GM18951 (cell line): ENCODE results near the gene FRMD6.

Experiments
- POLR2A ChIP-seq: IDR thresholded peaks from 4 replicates; pipeline ENCODE4 v1.6.1; 2011; ENCODE audit warnings: mild to moderate bottlenecking; ENCODE audit not compliant: insufficient read length, insufficient read depth; ENCODE audit errors: extremely low read depth
- in situ Hi-C: fragments of 300-500 bp; cut with MboI; formaldehyde crosslinking; loops from one replicate; pipeline ENCODE4 v1.12.0; 2022; ENCODE audit warnings: low sequenced_read_pairs, mixed read lengths, inconsistent platforms; ENCODE audit not compliant: unreplicated experiment

Gene FRMD6

GRCh38 chr14:51651388-51652167 lies at the start of gene FRMD6:
Gene FRMD6, plus strand, starts transcription at chr14:51651910. Its CDS starts 37,927 bp downstream, at chr14:51689837.
- in situ Hi-C loops = no loop called here
- TF ChIP-seq POLR2A = peak; percentile 45

- in situ Hi-C loops = no loop called here
- no peak for TF ChIP-seq POLR2A
These were observed 49.4 kb upstream of the FRMD6 start for GRCh38 chr14:51602310-51602709.

- in situ Hi-C loops = no loop called here
- no peak for TF ChIP-seq POLR2A
These were observed 48.2 kb upstream of the FRMD6 start for GRCh38 chr14:51603495-51603894.

DNA sequence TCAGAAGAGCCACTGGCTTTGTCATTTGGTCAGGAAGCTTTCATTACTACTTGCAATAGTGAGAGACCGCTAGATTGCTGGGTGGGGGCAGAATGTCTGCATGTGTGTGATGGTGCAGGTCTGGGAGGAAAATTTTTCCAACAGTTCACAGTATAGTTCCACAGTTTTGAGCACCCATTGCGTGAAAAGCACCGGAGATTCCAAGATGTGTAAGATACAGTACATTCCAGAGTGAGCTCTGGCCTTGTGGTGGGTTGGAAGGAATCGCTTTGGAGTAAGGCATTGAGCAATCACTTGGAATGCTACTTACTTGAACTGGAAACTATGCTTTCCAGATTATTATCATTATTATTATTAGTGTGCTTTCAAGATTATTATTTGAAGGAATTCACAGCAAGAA lies 47.6 kb upstream of the FRMD6 start:
- in situ Hi-C loops = no loop called here
- TF ChIP-seq POLR2A = no peak

DNA sequence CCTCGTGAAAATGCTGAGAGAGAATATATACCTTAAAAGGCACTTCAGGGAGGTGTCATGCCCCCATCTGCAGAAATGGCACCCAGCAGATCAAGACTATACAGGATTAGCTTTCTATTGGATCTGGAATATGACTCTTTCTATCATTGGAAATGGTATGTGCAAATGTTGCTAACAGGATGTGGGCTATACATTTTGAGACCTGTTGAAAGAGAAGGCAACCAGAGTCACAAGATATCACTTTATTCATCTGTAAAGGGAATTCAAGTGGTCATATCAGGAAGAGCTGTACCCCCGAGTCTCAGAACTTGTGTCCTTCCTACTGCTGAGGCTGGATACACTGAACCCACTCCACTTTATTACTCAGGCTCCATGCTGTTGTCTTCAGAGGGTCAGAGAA lies 46.1 kb upstream of the FRMD6 start:
- in situ Hi-C loops = no loop called here
- no peak for TF ChIP-seq POLR2A

- in situ Hi-C loops = no loop called here
These were observed 44.0 kb upstream of the FRMD6 start for GRCh38 chr14:51607711-51608110.

GRCh38 chr14:51609251-51609954 lies 42.3 kb upstream of the FRMD6 start:
- TF ChIP-seq POLR2A = no peak
- in situ Hi-C loops = no loop called here

More at GRCh38 chr14:51607711-51608110, 44.0 kb upstream of the FRMD6 start:
- TF ChIP-seq POLR2A = no peak

GRCh38 chr14:51609955-51610283 lies 41.8 kb upstream of the FRMD6 start:
- in situ Hi-C loops = no loop called here
- TF ChIP-seq POLR2A = no peak

- no peak for TF ChIP-seq POLR2A
These were observed 40.9 kb upstream of the FRMD6 start for GRCh38 chr14:51610771-51611170.

DNA sequence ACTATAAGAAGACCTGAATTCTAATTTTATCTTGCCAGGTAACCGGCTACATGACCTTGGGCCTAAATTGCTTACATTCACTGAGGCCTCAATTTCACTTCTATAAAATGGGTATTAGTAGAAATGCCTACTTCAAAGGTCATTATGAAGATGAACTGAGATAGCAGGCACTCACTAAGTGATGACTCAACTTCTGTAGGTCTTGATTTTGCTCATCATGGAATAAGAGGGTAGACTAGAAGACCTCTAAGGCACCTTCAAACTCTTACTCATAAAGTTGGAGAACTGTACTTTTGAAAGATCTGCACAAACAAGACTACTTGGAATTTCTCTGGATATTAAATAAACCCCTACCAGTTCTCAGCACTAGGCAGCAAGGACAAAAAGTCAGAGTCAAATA lies 39.3 kb upstream of the FRMD6 start:
- TF ChIP-seq POLR2A = no peak
- in situ Hi-C loops = no loop called here

More at GRCh38 chr14:51610771-51611170, 40.9 kb upstream of the FRMD6 start:
- in situ Hi-C loops = no loop called here

GRCh38 chr14:51613416-51613815 lies 38.3 kb upstream of the FRMD6 start:
- TF ChIP-seq POLR2A = no peak
- in situ Hi-C loops = no loop called here

GRCh38 chr14:51614707-51615106 lies 37.0 kb upstream of the FRMD6 start:
- TF ChIP-seq POLR2A = no peak
- in situ Hi-C loops = no loop called here

DNA sequence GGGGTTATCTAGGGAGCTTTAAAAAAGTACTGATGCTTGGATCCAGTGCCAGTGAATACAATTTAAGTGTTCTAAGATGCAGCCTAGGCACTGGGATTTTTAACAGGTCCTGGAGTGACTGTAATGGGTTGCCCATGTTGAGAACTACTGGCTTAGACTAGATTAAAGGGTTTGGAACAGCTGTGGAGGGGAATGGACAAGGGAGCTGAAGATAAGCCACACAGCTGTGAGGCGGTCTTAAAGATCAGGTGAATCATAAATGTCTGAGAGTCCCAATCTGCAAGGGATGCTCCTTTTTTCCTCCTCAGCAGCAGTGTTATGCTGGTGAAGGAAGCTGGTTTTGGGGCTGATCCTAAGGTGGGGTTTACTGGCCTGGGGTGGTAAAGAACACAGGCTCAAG lies 35.5 kb upstream of the FRMD6 start:
- in situ Hi-C loops = no loop called here
- no peak for TF ChIP-seq POLR2A

- in situ Hi-C loops = no loop called here
- no peak for TF ChIP-seq POLR2A
These were observed 34.8 kb upstream of the FRMD6 start for GRCh38 chr14:51616724-51617409.

DNA sequence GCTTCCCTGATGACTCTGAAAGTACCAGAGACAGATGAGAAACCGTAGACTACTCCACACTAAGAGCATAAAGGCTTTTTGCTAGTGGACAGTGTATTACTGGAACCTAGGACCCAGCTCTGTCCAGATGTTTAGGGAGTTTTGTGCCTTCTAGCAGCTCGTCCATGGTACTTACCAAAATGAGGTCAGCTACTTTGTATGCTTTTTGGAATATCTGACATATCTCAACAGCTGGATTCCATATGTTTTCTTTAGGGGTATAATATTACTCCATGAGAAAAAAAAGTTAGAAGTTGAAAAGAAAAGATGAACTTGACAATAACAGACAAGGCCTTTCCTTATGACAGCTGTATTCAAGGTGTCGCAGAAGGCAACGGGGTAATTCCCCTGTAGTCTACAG lies 32.1 kb upstream of the FRMD6 start:
- no peak for TF ChIP-seq POLR2A
- in situ Hi-C loops = no loop called here
